ENCODE measurements around the gene SPDYE5.
"Not testable (repeated sequence)": the region's sequence is repeated elsewhere in the genome, so short reads cannot be mapped to it uniquely, and the experiment has no call there.

The SPDYE5 gene, protein sequence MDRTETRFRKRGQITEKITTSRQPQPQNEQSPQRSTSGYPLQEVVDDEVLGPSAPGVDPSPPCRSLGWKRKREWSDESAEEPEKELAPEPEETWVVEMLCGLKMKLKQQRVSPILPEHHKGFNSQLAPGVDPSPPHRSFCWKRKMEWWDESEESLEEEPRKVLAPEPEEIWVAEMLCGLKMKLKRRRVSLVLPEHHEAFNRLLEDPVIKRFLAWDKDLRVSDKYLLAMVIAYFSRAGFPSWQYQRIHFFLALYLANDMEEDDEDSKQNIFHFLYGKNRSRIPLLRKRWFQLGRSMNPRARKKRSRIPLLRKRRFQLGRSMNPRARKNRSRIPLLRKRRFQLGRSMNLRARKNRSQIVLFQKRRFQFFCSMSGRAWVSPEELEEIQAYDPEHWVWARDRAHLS

GRCh38 chr7:75492020-75492419, at the start of gene SPDYE5:
TSS of gene SPDYE5 (plus strand) at chr7:75492320. CDS start at chr7:75494048, 1,728 bp downstream.
- not testable (repeated sequence) for DNase-seq

- DNase-seq: peak; percentile 3
Measured at GRCh38 chr7:75442465-75443111, 49.5 kb upstream of the SPDYE5 start.

DNA sequence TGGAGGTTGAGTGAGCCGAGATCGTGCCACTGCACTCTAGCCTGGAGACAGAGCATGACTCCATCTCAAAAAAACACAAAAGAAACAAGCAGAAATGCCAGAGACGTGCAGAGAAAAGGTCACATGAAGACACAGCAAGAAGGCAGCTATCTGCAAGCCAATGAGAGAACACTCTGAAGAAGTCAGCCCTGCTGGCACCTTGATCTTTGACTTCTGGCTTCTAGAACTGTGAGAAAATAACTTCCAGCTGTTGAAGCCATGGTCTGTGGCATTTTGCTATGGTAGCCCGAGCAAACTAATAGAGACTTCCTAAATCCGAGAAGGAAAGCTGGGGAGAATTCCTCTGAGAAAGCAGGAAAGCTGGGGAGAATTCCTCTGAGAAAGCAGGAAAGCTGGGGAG, 42.2 kb upstream of the SPDYE5 start:
- DNase-seq: not testable (repeated sequence)

DNA sequence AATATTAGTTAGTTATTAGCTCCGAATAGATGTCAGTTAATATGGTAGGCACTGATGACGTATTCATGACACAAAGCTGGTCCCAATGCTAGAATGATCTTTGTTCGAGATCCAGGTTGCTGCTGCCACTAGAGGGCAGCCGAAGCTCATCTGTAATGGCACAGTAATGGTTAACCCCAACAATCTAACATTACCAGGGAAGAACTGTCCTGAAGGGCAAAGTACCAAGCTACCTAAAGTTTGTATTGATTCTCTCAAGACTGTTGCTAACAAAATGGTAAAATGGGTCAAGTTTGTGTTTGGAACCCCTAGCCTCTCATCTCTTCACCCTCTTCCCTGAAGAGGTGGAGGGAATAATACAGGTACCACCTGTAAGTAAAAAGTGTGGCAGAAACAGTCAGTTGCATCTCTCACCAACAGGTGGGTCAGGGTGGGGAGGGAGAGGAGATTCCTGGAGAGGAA, 39.6 kb upstream of the SPDYE5 start:
- DNase-seq: not testable (repeated sequence)

DNA sequence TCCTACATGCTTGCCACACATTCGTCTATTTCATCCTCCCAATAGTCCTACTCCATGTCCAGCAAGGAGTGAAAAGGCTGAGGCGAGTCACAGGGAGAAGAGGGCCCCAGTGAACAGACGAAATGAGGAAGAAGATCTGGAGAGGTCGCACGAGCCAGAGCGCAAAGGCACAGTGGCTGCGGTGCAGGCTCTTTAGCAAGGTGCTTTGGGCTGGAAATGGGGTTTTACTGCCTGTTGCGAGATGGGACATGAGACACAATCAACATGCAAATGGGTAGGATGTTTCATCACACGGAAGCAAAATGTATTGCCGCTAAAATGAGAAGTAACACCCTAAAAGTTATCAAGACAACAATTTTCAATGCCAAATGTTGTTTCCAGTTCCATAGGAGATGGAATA, 35.7 kb upstream of the SPDYE5 start:
- not testable (repeated sequence) for DNase-seq

GRCh38 chr7:75458034-75458433, 34.1 kb upstream of the SPDYE5 start:
- DNase-seq: not testable (repeated sequence)

DNA sequence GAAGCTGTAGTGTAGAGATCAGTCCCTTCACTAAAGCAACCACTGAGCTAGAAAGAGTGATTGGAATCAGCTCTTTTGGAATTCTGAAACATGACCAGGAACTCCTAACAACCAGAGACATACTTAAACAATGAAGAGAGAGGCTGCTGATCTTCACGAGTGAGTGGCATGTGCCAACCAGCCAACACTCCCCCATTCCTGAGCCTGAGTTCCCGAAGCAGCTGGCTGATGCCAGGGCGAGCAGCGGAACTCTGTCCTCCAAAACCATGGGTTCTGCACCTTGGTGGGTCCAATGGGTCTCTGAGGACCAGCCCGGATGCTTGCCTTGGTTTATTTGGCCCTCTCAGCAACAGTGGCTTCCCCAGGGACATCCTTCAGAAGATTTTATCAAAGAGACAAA, 31.6 kb upstream of the SPDYE5 start:
- DNase-seq: not testable (repeated sequence)

GRCh38 chr7:75470166-75470565, 22.0 kb upstream of the SPDYE5 start:
- not testable (repeated sequence) for DNase-seq

GRCh38 chr7:75477457-75477856, 14.7 kb upstream of the SPDYE5 start:
- DNase-seq: not testable (repeated sequence)

GRCh38 chr7:75480313-75480712, 11.8 kb upstream of the SPDYE5 start:
- DNase-seq: not testable (repeated sequence)

- not testable (repeated sequence) for DNase-seq
Measured at GRCh38 chr7:75485355-75485978, 6.7 kb upstream of the SPDYE5 start.

- peak; percentile 77 for DNase-seq
Measured at GRCh38 chr7:75485979-75486643, 6.0 kb upstream of the SPDYE5 start, which contains the start of gene POM121C. TSS of gene POM121C (minus strand) at chr7:75486299. CDS start at chr7:75441496, 44,803 bp downstream.

DNA sequence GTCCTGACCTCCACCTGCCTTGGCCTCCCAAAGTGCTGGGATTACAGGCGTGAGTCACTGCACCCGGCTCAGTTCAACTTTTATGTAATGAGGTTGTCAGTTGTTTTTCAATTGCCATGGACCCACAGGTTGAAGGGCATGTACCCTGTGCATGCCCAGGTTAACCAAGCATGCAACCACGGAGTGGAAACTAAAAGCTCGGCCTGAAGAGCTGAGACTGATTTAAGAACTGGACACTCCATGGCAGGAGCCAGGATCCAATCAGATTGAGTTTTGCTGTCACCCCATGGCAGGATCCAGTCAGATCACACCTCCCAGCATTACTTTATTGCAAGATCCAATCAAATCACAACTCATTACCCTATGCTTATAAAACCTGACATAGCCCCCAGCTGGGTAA, 16.9 kb downstream of the SPDYE5 start:
- not testable (repeated sequence) for DNase-seq

- not testable (repeated sequence) for DNase-seq
Measured at GRCh38 chr7:75518842-75519241, 26.7 kb downstream of the SPDYE5 start.

- DNase-seq: not testable (repeated sequence)
Measured at GRCh38 chr7:75521727-75522126, 29.6 kb downstream of the SPDYE5 start.

DNA sequence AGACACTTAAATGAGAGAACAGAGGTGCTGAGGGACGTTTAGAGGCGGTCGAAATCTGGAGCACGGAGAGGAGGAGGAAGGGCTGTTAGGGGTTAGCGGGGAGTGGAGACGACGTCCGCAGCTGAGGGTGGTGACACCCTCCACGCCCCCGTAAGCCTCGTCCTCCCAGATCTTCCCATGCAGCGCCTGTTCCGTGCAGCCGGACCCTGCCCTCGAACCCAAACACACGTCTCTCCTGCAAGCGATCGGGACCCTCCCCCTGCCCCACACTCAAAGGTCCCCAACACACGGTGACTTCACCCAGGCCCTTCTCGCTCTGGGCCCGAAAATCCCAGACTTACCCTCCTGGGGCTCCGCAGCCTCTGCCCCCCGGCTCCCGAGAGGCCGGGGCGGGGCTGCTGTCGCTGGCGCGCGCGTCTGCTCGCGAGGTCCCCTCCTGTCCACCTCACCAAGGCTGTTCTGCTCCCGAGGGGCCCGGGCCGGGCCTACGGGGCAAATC, 35.2 kb downstream of the SPDYE5 start:
- not testable (repeated sequence) for DNase-seq

DNA sequence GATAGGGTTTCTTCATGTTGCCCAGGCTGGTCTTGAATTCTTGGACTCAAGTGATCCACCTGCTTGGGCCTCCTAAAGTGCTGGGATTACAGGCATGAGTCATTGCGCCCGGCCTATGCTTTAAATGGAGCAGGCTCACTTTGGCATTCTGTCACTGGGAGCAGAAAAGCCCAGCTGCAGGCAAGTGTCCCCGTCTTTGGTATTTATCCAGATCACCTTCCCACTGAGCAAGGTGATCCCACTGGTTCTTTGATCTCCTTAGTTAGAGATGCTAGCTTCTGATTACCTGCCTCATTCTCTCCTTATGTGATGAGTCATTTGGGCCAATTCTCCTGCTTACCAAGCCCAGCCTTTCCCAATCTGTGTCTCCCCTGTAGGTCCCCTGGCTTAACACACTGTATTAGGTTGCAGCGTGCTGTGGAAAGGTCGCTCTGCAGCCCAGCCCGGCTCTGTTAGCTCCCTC, 39.3 kb downstream of the SPDYE5 start:
- DNase-seq: no peak

GRCh38 chr7:75532639-75533038, 40.5 kb downstream of the SPDYE5 start:
- no peak for DNase-seq

GRCh38 chr7:75533926-75534325, 41.8 kb downstream of the SPDYE5 start:
- DNase-seq: no peak

- DNase-seq: no peak
Measured at GRCh38 chr7:75534727-75535307, 42.7 kb downstream of the SPDYE5 start.

DNA sequence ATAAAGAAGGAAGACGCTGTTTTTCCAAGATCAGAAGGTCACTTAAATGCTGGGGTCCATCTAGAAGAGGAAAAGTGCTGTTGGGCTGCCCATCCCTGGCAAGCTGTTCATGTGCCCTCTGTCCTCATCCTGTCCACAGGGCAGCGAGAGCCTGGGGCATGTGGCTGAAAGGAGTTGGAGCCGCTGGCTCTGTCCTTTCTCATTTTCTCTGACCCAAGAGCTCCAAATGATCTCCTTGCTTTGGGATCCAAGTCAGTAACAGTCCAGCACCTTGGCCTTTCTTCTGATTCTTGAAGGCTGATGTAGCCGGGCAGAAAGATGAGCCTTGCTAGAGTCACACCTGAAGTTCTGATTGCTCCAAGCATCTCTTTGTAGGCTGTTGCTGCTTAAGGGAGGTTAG, 44.4 kb downstream of the SPDYE5 start:
- DNase-seq: no peak

GRCh38 chr7:75536940-75537538, 44.9 kb downstream of the SPDYE5 start:
- DNase-seq: no peak
